Adipose tissue (tissue), 3 donors: ENCODE results near the gene BARX2. TPM values are rescaled to one million over a fixed set of nuclear protein-coding genes. Genes with fewer than 3 reads are reported as not detected.
"Not testable (repeated sequence)": the region's sequence is repeated elsewhere in the genome, so short reads cannot be mapped to it uniquely, and the experiment has no call there.

Source experiments
- H3K27ac ChIP-seq: one replicate; pipeline ENCODE4 v1.5.1; 2013; ENCODE audit warnings: low read depth, low read length
- WGBS, 3 donors: extraction: QIAGEN DNeasy Blood & Tissue Kit; methylation state at CpG; one replicate each; pipeline ENCODE4 v1.1.7; 2013; 5-methylcytosine and 5-hydroxymethylcytosine counted together
- polyA plus RNA-seq, 3 donors: library from polyadenylated mRNA; stranded (reverse); fragments of 200-250 nt; gene quantifications; one replicate each; pipeline ENCODE4 v1.2.3, GENCODE V29; 2013
- donor health status: healthy with polysubstance abuse.
- donor health status: Bipolar disorder and iron deficiency.
- donor health status: healthy.

BARX2 gene
- polyA plus RNA-seq: 1 to 10 TPM in 1 of 3 donors, under 1 TPM in 2; 0.11 to 2.7 (median 0.40) TPM

- no peak within 1 kb of the TSS for H3K27ac ChIP-seq
- 3% methylated on average over 65 to 81 of the region's 81 CpGs for WGBS, 3 donors
Observed at GRCh38 chr11:129375751-129376657, at the start of gene BARX2. Gene BARX2, plus strand, starts transcription at chr11:129375848. Its CDS starts 188 bp downstream, at chr11:129376036.

DNA sequence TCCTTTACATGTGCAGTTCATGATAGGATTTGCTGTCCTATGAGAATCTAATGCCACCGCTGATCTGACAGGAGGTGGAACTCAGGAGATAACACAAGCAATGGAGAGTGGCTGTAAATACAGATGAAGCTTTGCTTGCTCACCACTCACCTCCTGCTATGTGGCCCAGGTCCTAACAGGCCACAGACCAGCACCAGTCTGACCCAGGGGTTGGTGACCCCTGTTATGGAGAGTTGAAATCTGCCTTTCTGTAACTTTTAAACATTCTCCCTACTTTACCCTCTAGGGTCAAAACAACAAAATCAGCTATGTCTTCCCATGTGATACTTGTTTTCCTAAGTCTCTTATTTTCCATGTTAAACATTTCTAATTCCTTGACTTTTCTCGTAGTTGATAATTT, 48.7 kb upstream of the BARX2 start:
- WGBS, 3 donors: 69 to 98% (median 94%) methylated on average over 2 of the region's 2 CpGs
- H3K27ac ChIP-seq: no peak overlapping the region

GRCh38 chr11:129327708-129328107, 47.9 kb upstream of the BARX2 start:
- H3K27ac ChIP-seq: not testable (repeated sequence)
- 39 to 93% (median 60%) methylated on average over 4 of the region's 4 CpGs for WGBS, 3 donors

DNA sequence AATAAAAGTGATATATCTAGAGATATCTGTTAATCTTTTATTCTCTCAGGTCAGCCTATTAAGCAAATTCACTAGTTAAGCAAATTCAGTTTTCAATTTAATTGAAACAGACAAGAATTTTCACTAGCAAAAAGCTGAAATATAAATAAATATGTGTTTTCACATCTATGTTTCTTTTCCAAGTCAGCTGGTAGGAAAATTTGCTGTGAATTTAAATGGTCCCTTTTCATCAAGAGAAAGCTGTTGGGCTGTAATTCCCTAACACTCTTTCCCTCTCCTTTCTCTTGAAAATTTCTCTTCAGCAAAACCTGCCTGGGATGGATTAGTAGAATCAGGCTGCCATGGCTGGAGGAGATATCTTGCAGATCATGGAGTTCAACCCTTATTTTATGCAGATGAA, 46.9 kb upstream of the BARX2 start:
- no peak overlapping the region for H3K27ac ChIP-seq

DNA sequence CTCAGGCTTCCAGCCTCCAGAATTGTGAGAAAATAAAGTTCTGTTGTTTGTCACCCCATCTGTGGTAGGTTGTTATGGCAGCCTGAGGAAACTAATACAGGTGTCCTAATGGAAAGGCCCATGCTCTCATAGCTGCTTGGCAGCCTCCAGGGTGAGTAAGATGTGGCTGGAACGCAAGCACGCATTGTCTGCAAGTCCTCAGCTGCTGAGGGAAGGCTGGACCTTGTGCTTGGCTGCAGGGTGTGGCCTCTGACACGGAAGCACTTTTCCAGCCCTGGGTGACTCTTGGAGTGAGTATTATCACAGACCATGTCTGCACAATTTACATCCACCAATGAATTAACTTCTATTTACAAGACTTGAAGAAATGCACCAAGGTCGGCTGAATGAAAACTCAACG, 44.4 kb upstream of the BARX2 start:
- H3K27ac ChIP-seq: no peak overlapping the region
- WGBS, 3 donors: 84 to 91% (median 87%) methylated on average over 5 of the region's 5 CpGs

- 0 to 4% (median 2%) methylated on average over 11 of the region's 11 CpGs for WGBS, 3 donors
- no peak overlapping the region for H3K27ac ChIP-seq
Observed at GRCh38 chr11:129331871-129332274, 43.8 kb upstream of the BARX2 start.

- H3K27ac ChIP-seq: no peak overlapping the region
Observed at GRCh38 chr11:129333873-129334272, 41.8 kb upstream of the BARX2 start.

DNA sequence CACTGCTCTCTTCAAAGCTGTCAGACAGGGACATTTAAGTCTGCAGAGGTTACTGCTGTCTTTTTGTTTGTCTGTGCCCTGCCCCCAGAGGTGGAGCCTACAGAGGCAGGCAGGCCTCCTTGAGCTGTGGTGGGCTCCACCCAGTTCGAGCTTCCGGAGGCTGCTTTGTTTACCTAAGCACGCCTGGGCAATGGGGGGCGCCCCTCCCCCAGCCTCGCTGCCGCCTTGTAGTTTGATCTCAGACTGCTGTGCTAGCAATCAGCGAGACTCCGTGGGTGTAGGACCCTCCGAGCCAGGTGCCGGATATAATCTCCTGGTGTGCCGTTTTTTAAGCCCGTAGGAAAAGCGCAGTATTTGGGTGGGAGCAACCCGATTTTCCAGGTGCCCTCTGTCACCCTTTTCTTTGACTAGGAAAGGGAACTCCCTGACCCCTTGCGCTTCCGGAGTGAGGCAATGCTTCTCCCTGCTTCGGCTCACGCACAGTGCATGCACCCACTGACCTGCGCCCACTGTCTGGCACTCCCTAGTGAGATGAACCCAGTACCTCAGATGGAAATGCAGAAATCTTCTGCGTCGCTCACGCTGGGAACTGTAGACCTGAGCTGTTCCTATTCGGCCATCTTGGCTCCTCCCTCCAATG, 31.2 kb upstream of the BARX2 start:
- 88 to 92% (median 91%) methylated on average over 23 of the region's 23 CpGs for WGBS, 3 donors
- H3K27ac ChIP-seq: not testable (repeated sequence)

- no peak overlapping the region for H3K27ac ChIP-seq
- WGBS, 3 donors: 93 to 94% (median 94%) methylated on average over 2 of the region's 2 CpGs
Observed at GRCh38 chr11:129346916-129347315, 28.7 kb upstream of the BARX2 start.

- no peak overlapping the region for H3K27ac ChIP-seq
Observed at GRCh38 chr11:129348813-129349212, 26.8 kb upstream of the BARX2 start.

DNA sequence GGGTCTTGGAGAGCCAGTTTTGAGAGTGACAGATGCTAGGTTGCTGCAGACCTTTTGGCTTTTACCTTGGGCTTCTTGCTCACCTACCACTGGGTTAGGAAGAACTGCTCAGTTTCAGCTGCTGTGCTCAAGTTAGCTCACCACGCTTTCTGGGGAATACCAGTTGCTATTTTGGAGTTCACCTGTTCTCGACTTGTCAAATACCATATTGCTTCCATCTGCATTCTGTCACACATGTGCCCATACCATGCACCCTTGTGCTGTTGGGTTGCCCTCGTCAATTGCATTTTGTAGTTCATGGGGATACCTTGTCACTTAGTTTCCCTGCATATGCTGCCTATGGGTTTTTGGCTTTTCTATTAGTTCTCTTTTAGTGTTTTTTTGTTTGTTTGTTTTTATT, 23.0 kb upstream of the BARX2 start:
- H3K27ac ChIP-seq: no peak overlapping the region
- WGBS, 3 donors: 85 to 94% (median 90%) methylated on average over 3 of the region's 3 CpGs

GRCh38 chr11:129354691-129355090, 21.0 kb upstream of the BARX2 start:
- no peak overlapping the region for H3K27ac ChIP-seq
- 64 to 73% (median 68%) methylated on average over 4 of the region's 4 CpGs for WGBS, 3 donors

DNA sequence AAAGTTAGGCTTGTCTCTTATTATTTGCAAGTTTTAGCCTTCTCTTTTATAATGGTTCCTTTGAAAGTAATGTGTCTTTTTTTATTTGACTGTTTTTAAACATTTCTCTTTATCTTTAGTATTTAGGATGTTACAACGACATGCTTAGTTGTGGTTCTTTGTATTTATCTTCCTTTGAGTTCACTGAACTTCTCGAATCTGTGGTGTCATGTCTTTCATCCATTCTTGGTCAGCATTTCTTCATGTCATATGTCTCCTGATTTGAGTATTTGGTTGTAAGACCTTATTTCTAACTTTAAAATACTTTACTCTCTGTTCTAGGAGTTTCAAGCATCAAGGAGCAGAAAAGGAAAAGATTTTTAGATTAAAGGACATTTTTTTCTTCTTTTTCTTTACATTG, 15.9 kb upstream of the BARX2 start:
- H3K27ac ChIP-seq: no peak overlapping the region
- WGBS, 3 donors: 69 to 74% (median 73%) methylated on average over 2 of the region's 2 CpGs

GRCh38 chr11:129364143-129364654, 11.4 kb upstream of the BARX2 start:
- H3K27ac ChIP-seq: no peak overlapping the region
- WGBS, 3 donors: 2 to 3% (median 3%) methylated on average over 19 of the region's 19 CpGs

- H3K27ac ChIP-seq: no peak overlapping the region
- 54 to 76% (median 67%) methylated on average over 1 of the region's 1 CpG for WGBS, 3 donors
Observed at GRCh38 chr11:129365816-129366215, 9.8 kb upstream of the BARX2 start.

DNA sequence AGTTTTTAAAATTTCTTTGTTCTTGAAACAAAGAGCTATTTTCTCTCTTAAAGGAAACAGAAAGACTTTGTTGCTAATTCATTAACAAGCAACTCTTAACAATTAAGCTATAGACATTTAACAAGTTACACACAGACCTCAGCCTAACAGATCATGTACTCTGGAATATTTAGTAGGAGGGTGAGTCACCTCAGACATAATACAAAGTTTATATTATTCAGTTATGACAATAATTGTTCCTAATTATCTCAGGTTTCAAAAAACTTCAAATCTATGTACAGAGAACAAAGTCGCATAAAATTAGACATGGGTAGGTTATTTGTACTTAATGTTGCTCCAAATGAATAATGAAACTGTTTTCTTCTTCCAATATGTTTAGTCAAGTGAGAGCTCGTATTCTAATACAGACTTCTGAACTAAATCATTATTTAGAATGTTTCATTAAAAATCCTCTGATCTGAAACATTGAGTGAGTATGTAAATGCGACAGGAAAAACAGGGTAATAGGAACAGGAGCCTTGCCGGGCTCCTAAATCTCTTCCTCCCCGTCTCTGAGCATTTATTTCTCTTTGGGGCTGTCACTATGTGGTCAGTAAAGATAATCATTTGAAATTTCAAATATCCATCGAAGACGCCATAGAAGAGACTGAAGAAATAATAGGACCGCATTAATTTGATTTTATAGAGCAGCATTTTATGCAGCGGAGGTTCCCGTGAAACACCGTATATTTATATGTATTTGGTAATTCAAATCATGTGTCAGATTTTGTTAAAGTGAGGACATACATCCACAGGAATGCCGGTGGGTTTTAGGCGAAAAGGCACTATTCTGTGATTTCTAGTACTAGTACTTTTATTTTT, 8.7 kb upstream of the BARX2 start:
- no peak overlapping the region for H3K27ac ChIP-seq
- 85 to 89% (median 87%) methylated on average over 13 of the region's 13 CpGs for WGBS, 3 donors

DNA sequence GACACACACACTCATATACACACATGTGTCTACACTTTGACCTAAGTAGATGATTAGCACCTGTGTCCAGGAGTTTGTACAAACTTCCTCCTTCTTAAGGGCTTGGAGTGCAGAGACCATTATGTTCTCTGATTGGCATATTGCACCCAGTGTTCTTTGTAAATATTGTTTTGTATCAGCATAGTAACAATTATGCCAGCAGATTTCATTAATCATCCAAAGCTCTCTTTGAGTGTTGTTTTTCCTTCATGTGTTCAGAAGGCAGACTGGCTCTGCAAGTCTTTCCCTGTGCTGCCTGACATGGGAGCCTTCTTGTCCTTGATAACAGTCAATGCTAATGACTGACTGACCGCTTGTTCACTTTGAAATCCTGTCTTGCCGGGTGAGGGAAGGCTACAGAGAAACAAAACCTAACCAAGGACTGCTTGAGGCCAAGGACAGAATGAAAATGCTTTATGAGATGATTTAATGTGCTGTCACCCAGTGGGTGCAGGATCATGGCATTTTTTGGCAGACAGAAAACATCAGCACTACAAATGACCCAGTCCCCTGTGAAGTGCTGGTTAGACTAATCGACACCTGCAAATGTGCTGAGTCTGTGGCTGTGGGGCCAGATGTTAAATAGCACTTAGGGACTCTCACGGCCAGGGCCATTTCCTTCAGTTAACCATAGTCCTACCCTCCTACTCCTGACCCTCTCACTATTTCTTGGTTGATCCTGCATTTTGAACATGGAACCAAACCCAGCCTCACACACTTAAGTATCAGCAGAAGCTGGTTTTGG, 6.6 kb upstream of the BARX2 start:
- WGBS, 3 donors: 23 to 33% (median 30%) methylated on average over 4 of the region's 4 CpGs
- no peak overlapping the region for H3K27ac ChIP-seq

DNA sequence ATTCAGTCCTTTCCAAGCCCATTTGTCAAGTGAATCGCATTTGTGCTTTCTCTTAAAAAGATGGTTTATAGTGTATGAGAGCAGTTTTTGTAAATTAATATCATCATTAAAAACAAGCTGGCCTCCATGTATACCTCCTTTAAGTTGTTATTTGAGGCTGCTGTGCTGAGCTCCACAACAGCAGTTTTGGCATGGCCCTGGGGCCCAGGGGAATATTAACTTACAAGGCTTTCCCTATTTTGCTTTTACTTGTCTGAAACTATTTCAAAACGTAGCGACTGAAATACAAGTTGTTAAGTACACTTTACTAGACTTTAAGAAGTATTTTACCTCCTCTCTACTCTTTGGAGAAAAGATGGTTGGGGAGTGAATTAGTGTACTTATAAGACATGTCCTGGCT, 4.9 kb upstream of the BARX2 start:
- H3K27ac ChIP-seq: no peak overlapping the region
- WGBS, 3 donors: 73 to 89% (median 77%) methylated on average over 3 of the region's 3 CpGs
